Large intestine (tissue), 12 donors: ENCODE results near the gene MSH5. TPM values are rescaled to one million over a fixed set of nuclear protein-coding genes. Genes with fewer than 3 reads are reported as not detected.
A peak's percentile ranks its signal among the peaks of the same experiment; 100 is the strongest.

Experiments
- DNase-seq, 2 donors: peaks; one replicate each; pipeline versions ENCODE4 v3.0.0 to v3.0.0-alpha.2; 2013
- H3K27ac ChIP-seq: one replicate; pipeline ENCODE4 v1.5.1; 2013; ENCODE audit warnings: low read length
- H3K27me3 ChIP-seq: 2 replicates; pipeline ENCODE4 v1.6.1; 2013; ENCODE audit warnings: low read length; ENCODE audit not compliant: control insufficient read depth, insufficient read depth
- H3K36me3 ChIP-seq: 2 replicates; pipeline ENCODE4 v1.6.1; 2013; ENCODE audit warnings: low read length; ENCODE audit not compliant: control insufficient read depth, insufficient read depth
- H3K4me1 ChIP-seq: one replicate; pipeline ENCODE4 v1.6.1; 2013; ENCODE audit warnings: low read length; ENCODE audit not compliant: control insufficient read depth, insufficient read depth
- H3K4me3 ChIP-seq: one replicate; pipeline ENCODE4 v1.5.1; 2013; ENCODE audit warnings: low read length
- H3K9me3 ChIP-seq: one replicate; pipeline ENCODE4 v1.6.1; 2013; ENCODE audit warnings: mild to moderate bottlenecking, low read depth, low read length, moderate library complexity; ENCODE audit not compliant: control insufficient read depth
- WGBS: methylation state at CpG from one replicate; pipeline ENCODE4 v1.1.5; 2013; ENCODE audit warnings: low lambda C conversion rate; ENCODE audit not compliant: insufficient coverage; 5-methylcytosine and 5-hydroxymethylcytosine counted together
- long read RNA-seq, 11 donors: transcript quantifications; one replicate each; lab custom pipeline, GENCODE V29; 2026
- polyA plus RNA-seq: library from polyadenylated mRNA; unstranded; fragments of 120-200 nt; gene quantifications from one replicate; pipeline ENCODE4 v1.2.1, GENCODE V29; 2013

The MSH5 gene
- 51.0 TPM for polyA plus RNA-seq
- long read RNA-seq, donor 1, result 0 reads
- long read RNA-seq, donor 2, result 0 reads
- long read RNA-seq, donor 3, partial matches to known transcripts, result 0 of 2 reads
- long read RNA-seq, donor 3, other reads (novel, unspliced or antisense), result 0 of 2 reads
- long read RNA-seq, donor 4, result 0 reads
- long read RNA-seq, donor 5, partial matches to known transcripts, result 0 of 1 reads
- long read RNA-seq, donor 5, other reads (novel, unspliced or antisense), result 0 of 1 reads
- long read RNA-seq, donor 6, partial matches to known transcripts, result 6 of 6 reads
- long read RNA-seq, donor 6, other reads (novel, unspliced or antisense), result 0 of 6 reads
- long read RNA-seq, donor 7, result 0 reads
- long read RNA-seq, donor 8, partial matches to known transcripts, result 0 of 1 reads
- long read RNA-seq, donor 8, other reads (novel, unspliced or antisense), result 0 of 1 reads
- long read RNA-seq, donor 9, partial matches to known transcripts, result 0 of 1 reads
- long read RNA-seq, donor 9, other reads (novel, unspliced or antisense), result 0 of 1 reads
- long read RNA-seq, donor 10, partial matches to known transcripts, result 0 of 3 reads
- long read RNA-seq, donor 10, other reads (novel, unspliced or antisense), result 0 of 3 reads
- long read RNA-seq, donor 11, partial matches to known transcripts, result 0 of 2 reads
- long read RNA-seq, donor 11, other reads (novel, unspliced or antisense), result 0 of 2 reads

DNA sequence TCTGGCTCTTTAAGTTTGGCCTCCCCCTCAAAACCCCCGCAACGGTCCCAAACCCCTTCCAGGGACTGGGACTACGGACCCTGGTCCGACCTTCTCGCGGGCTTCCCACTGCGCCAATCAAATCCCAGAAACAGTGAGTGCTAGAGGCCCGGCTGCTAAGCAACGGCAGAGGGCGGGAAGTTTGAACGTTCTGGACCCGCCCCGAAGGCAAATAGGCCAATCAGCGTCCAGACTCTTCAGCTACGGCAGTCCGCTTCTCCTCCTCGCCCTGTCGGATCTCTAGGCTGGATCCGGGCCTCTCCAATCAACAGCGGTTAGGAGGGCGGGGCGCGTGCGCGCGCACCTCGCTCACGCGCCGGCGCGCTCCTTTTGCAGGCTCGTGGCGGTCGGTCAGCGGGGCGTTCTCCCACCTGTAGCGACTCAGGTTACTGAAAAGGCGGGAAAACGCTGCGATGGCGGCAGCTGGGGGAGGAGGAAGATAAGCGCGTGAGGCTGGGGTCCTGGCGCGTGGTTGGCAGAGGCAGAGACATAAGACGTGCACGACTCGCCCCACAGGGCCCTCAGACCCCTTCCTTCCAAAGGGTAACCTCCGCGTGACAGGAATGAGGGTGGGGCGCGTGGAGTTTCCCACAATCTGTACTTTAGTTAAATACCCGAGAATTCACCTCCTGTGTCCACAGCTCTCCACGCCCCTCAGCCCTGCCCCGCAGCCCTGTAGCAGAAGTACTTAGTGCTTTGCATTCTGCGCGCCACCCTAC lies at the start of gene MSH5:
TSS of gene MSH5 (plus strand) at position 367 of the 758 bp plus-strand sequence. CDS start 462 bp downstream, outside the sequence.
- whole genome bisulfite sequencing, result 0% methylated on average over 2 of the region's 58 CpGs
- Histone ChIP-seq H3K4me1 (peaks cover 25% of the 10 kb centered on the region), H3K36me3 (peaks cover 4% of the 10 kb centered on the region), H3K27me3 (no peaks in the 10 kb centered on the region), H3K9me3 (no peaks in the 10 kb centered on the region), H3K4me3 (peak within 1 kb of the TSS; percentile 59), H3K27ac (peak within 1 kb of the TSS; percentile 96)
- peak; percentile 99 to 100 for DNase-seq

DNA sequence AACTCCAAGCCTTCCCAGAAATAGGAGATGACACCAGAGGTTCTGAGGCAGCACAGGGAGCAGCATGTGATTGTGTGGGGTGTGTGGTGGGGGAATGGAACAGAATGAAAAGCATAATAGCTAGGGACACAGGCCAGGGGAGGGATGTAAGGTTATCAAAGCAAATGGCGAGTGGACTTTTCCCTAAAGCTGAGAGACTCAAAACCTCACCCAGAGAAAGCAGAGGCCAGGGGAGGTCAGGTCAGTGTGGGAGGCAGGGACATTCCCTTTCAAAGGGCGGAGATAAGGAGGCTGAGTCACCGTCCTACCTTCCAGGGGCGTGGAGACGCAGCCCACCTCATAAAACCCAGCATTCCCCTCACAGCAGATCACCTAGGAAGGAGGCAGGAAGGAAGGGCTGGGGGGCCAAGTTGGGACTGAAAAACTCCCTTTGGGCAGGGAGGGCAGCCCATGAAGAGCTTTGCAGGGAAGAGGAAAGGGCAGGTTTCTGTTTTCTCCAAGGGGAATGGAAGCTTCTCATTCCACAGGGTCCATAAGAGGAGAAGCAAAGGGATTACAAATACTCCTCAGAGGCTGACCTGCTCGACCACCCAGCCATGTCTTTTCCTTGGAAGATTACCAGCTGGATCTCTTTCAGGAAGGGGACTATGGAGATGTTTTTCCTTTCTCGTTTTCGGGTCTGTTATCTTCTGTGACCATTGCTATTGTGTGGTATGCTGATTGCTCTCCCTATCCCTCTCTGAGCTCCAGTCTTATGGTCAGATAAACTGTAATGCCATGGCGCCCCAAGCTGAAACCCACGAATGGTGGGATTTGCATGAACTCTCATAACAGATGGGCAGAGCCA lies 49.4 kb upstream of the MSH5 start:
- Histone ChIP-seq H3K4me1 (peaks cover 13% of the 10 kb centered on the region), H3K27ac (peak overlapping the region; percentile 44), H3K36me3 (peaks cover 91% of the 10 kb centered on the region), H3K9me3 (peaks cover 2% of the 10 kb centered on the region), H3K4me3 (no peak overlapping the region), H3K27me3 (no peaks in the 10 kb centered on the region)
- WGBS, result no CpG with 5 or more reads among the region's 10 CpGs
- DNase-seq, result peak; percentile 81 to 87

DNA sequence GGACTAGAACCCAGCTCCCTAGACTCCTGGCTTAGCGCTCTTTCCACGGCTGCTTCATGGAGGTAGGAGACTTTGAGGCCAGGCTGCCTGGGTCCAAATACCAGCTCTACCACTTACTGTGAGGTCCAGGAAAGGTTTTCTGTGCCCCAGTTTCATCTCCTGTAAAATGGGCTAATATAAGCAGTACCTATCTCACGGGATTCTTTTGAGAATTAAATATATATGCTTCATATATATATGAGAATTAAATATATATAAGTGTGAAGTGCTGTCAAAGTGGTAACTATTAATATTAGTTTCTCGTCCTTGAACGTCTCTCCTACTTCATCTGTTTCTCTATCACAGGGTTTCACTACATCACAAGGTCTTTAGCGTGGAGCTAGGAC lies 48.7 kb upstream of the MSH5 start:
- Histone ChIP-seq H3K27ac (peak overlapping the region; percentile 44), H3K4me1 (peaks cover 13% of the 10 kb centered on the region), H3K36me3 (peaks cover 92% of the 10 kb centered on the region), H3K9me3 (peaks cover 2% of the 10 kb centered on the region), H3K4me3 (no peak overlapping the region), H3K27me3 (no peaks in the 10 kb centered on the region)
- DNase-seq, result no peak
- WGBS, result 80% methylated on average over 1 of the region's 6 CpGs

DNA sequence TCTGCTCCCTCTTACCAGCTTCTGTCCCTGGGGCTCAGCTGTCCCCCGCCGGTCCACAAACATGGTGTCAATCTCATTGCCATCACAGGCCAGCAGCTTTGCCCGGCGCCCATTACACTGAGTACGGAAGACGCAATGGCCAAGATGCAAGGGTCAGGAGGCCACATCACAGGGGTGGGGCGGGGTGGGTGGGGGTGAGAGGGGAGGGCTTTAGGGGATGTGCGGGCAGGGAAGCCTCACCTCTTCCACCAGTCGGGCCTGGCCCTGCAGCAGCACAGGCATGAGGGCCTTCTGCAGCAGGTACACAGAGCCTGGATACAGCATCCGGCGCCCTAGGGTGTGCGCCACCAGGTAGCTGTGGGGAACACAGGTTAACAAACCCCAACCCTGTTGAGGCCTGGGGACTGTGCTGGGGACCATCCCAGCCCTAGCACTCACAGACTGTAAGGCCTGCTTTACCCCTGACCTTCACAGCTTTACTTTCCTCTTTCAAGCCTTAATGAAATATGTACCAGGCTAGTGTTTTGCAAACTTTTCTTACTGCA lies 48.2 kb upstream of the MSH5 start:
- H3K36me3 ChIP-seq, result peaks cover 91% of the 10 kb centered on the region
- no CpG with 5 or more reads among the region's 12 CpGs for WGBS
- no peak overlapping the region for H3K4me3 ChIP-seq
- peaks cover 2% of the 10 kb centered on the region for H3K9me3 ChIP-seq
- no peak overlapping the region for H3K27ac ChIP-seq
- no peak for DNase-seq
- no peaks in the 10 kb centered on the region for H3K27me3 ChIP-seq
- peaks cover 13% of the 10 kb centered on the region for H3K4me1 ChIP-seq

DNA sequence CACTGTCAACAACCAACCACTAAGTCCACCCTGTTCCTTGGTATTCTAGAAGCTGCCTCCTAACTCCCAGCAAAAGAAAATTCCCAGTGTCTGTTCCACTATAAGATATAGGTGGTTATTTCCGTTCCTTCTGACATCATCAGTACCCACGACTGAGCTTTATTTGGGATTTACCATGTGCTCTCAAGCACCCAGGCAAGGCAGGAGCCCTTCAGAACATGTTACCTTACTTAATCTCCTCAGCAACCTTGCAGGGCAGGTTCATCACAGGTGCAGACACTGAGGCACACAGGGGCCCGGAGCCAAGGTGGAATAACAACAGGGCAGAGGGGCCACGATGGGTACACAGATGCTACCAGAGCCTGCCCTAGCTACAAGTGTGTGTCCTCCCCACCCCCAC lies 47.5 kb upstream of the MSH5 start:
- no peaks in the 10 kb centered on the region for H3K27me3 ChIP-seq
- H3K9me3 ChIP-seq, result peaks cover 2% of the 10 kb centered on the region
- no peak overlapping the region for H3K4me3 ChIP-seq
- H3K4me1 ChIP-seq, result peaks cover 13% of the 10 kb centered on the region
- WGBS, result no CpG with 5 or more reads among the region's 4 CpGs
- peaks cover 90% of the 10 kb centered on the region for H3K36me3 ChIP-seq
- DNase-seq, result no peak
- no peak overlapping the region for H3K27ac ChIP-seq

DNA sequence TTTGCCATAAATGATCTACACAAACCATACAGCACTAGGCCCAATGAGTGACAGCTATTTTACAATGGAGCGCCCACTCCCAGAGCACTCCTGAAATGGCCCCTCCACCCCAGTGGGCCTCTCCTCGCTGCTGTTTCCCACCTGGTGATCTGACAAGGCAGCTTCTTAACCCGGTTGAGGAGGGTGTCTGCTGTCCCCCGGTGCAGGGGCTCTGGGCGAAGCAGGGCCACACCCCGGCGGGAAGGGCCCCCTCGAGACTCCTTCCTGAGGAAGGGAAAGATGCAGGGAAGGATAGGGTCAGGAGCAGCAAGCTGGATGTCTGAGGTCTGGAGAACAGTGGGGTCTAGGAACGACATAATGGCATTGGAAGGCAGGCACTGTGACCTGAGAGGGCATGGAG lies 46.9 kb upstream of the MSH5 start:
- no peak overlapping the region for H3K4me3 ChIP-seq
- WGBS, result no CpG with 5 or more reads among the region's 9 CpGs
- H3K36me3 ChIP-seq, result peaks cover 89% of the 10 kb centered on the region
- no peaks in the 10 kb centered on the region for H3K27me3 ChIP-seq
- DNase-seq, result no peak
- peaks cover 2% of the 10 kb centered on the region for H3K9me3 ChIP-seq
- peaks cover 13% of the 10 kb centered on the region for H3K4me1 ChIP-seq
- H3K27ac ChIP-seq, result no peak overlapping the region

DNA sequence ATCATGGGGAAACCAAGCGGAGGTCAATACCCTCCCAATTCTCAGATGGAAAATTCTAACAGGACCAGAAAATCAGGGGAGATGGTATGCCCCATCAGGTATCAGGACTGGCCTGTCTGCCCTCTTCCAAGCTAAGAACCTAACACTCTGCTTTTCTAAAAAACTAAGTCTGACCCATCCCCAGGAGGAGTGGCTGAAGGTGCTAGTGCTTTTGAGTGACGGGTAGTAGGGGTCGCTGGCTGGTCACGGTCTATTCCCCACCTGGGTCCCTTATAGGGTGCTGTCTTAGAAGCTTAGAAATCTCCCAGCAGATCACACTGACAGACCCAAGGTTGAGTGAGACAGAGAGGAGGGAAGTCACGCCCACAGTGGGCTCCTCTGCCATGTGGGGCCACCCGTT lies 46.3 kb upstream of the MSH5 start:
- H3K36me3 ChIP-seq, result peaks cover 82% of the 10 kb centered on the region
- H3K4me1 ChIP-seq, result peaks cover 13% of the 10 kb centered on the region
- H3K4me3 ChIP-seq, result no peak overlapping the region
- H3K27me3 ChIP-seq, result no peaks in the 10 kb centered on the region
- WGBS, result no CpG with 5 or more reads among the region's 6 CpGs
- no peak overlapping the region for H3K27ac ChIP-seq
- H3K9me3 ChIP-seq, result peaks cover 2% of the 10 kb centered on the region
- no peak for DNase-seq

DNA sequence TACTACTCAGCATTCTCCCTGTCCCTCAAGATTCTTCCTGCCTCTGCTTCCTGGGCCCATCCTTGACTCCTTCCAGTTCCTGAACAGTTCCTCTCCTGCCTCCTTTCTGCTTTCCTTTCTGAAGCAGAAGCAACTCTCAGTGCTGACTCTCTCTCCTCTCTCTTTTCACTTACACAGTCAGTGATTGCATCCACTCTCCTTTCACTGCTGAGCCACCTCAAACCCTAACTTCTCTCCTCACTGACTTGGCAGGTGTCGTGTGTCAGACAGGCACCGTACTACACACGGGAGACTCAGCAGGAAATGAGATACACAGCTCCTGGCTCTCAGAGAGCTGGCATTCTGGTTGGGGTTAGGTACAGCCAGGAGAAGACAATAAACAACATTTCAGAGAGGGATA lies 42.2 kb upstream of the MSH5 start:
- peaks cover 2% of the 10 kb centered on the region for H3K9me3 ChIP-seq
- peaks cover 59% of the 10 kb centered on the region for H3K36me3 ChIP-seq
- H3K27ac ChIP-seq, result no peak overlapping the region
- no peaks in the 10 kb centered on the region for H3K27me3 ChIP-seq
- H3K4me3 ChIP-seq, result no peak overlapping the region
- DNase-seq, result no peak
- no CpG with 5 or more reads among the region's 3 CpGs for WGBS
- peaks cover 15% of the 10 kb centered on the region for H3K4me1 ChIP-seq

DNA sequence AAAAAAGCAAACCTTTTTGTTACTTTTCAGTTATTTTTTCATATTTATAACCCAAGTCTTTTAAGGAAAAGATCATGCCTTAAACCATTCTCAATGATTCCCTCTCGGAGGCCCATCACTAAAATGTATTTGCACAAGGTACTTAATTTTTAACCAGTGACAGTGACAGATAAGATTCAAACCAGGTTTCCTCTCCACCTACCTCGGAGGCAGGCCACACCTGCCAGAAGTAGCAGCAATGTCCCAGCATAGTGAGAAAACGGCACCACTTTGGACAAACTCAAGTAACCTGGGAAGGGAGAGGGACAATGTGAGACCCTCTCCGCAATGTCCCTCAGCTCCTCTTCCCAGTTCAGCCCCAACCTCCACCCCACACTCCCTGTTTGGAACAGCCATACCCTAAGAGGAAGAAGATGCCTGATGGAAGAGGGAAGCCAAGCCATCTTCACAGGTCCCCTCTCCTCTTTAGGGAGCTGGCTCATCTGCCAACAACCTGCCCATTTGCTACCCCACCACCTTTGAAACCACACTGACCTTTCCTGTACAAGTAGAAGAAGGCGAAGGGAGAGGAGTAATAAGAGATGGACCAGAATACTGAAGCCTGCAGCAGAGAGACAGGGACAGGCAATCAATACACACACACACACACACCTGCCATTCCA lies 38.9 kb upstream of the MSH5 start:
- H3K4me1 ChIP-seq, result peaks cover 15% of the 10 kb centered on the region
- H3K27me3 ChIP-seq, result no peaks in the 10 kb centered on the region
- WGBS, result 60% methylated on average over 2 of the region's 5 CpGs
- DNase-seq, result peak in 1 of 2 donors; percentile 33
- no peak overlapping the region for H3K4me3 ChIP-seq
- peaks cover 29% of the 10 kb centered on the region for H3K36me3 ChIP-seq
- peak overlapping the region; percentile 11 for H3K27ac ChIP-seq
- H3K9me3 ChIP-seq, result no peaks in the 10 kb centered on the region
